Esophagus (tissue), 2 donors: ENCODE measurements around the gene TNFSF18. TPM values are rescaled to one million over a fixed set of nuclear protein-coding genes. Genes with fewer than 3 reads are reported as not detected.

Experiments used
- H3K27ac ChIP-seq, 2 donors: one replicate each; pipeline ENCODE4 v1.5.1; 2013; ENCODE audit warnings: low read depth in 2 of 2, mild to moderate bottlenecking in 2 of 2, inconsistent platforms in 1 of 2, low read length in 1 of 2, moderate library complexity in 1 of 2
- H3K27me3 ChIP-seq, 2 donors: one replicate each; pipeline ENCODE4 v1.6.1; 2013; ENCODE audit warnings: low read length in 2 of 2, control low read depth in 1 of 2, mild to moderate bottlenecking in 1 of 2; ENCODE audit not compliant: insufficient read depth in 2 of 2, control insufficient read depth in 1 of 2
- H3K36me3 ChIP-seq, 2 donors: one replicate each; pipeline ENCODE4 v1.6.1; 2013; ENCODE audit warnings: low read length in 1 of 2; ENCODE audit not compliant: control insufficient read depth in 2 of 2, insufficient read depth in 2 of 2
- H3K4me1 ChIP-seq, 2 donors: one replicate each; pipeline ENCODE4 v1.6.1; 2013; ENCODE audit warnings: low read length in 1 of 2; ENCODE audit not compliant: control insufficient read depth in 2 of 2, insufficient read depth in 2 of 2
- H3K4me3 ChIP-seq, 2 donors: one replicate each; pipeline ENCODE4 v1.5.1; 2013; ENCODE audit warnings: low read length in 2 of 2, mild to moderate bottlenecking in 2 of 2, low read depth in 1 of 2, moderate library complexity in 1 of 2
- H3K9me3 ChIP-seq, 2 donors: one replicate each; pipeline ENCODE4 v1.6.1; 2013; ENCODE audit warnings: mild to moderate bottlenecking in 2 of 2, low read depth in 1 of 2, low read length in 1 of 2, moderate library complexity in 1 of 2; ENCODE audit not compliant: control insufficient read depth in 2 of 2, insufficient read depth in 1 of 2
- WGBS, 2 donors: extraction: QIAGEN DNeasy Blood & Tissue Kit; methylation state at CpG; one replicate each; pipeline ENCODE4 v1.1.7; 2013; 5-methylcytosine and 5-hydroxymethylcytosine counted together
- polyA plus RNA-seq, 2 donors: library from polyadenylated mRNA; stranded (reverse); fragments of 200-250 nt; gene quantifications; one replicate each; pipeline ENCODE4 v1.2.3, GENCODE V29; 2013
- donor health status: healthy with polysubstance abuse.
- donor health status: Bipolar disorder and iron deficiency.

TNFSF18 gene
- polyA plus RNA-seq, 2 donors = 0.06 to 1.7 TPM

DNA sequence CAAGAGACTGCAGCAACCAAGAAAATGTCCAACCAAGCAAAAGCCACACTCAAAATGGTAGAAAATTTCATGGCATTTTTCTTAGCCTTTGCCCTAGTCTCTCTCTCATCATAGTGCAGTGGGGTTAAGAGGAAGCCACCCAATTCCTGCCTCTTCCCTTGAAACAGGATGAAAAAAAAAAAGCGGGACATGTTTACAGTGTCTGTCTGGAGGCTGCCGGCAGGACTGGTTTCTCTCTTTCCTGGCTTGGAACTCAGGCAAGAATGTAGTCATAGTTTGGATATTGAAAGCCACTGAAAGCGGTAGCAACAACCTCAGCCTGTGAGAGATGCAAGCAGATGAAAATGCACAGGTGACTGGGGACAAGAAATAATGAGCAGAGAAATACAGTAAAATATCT lies 13.3 kb upstream of the TNFSF18 start:
- Histone ChIP-seq H3K27ac (no peak overlapping the region), H3K4me1 (no peaks in the 10 kb centered on the region), H3K36me3 (no peaks in the 10 kb centered on the region), H3K9me3 (no peaks in the 10 kb centered on the region), H3K4me3 (no peak overlapping the region), H3K27me3 (no peaks in the 10 kb centered on the region)
- whole genome bisulfite sequencing, 2 donors = 27 to 42% methylated on average over 3 of the region's 3 CpGs

DNA sequence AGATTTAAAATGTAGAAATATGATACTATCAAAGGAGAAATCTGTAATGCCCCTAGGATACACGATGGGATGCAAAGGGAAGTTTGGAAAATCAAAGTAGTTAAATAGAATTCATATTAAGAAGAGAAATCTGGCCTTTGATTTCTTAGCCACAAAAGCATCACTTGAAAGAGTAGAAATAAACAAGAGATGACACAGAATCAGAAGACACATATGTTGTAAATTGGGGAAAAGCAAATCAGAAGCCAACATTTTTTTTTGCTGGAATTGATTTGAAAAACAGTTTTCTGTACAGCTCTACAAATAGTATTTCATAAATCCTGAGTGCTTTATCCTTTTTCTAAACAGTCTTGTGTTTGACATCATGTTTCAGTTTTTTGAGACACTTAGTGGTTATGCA lies 12.4 kb upstream of the TNFSF18 start:
- Histone ChIP-seq H3K4me3 (no peak overlapping the region), H3K36me3 (no peaks in the 10 kb centered on the region), H3K4me1 (no peaks in the 10 kb centered on the region), H3K9me3 (no peaks in the 10 kb centered on the region), H3K27me3 (no peaks in the 10 kb centered on the region), H3K27ac (no peak overlapping the region)
- WGBS, 2 donors = 70 to 74% methylated on average over 1 of the region's 1 CpG

DNA sequence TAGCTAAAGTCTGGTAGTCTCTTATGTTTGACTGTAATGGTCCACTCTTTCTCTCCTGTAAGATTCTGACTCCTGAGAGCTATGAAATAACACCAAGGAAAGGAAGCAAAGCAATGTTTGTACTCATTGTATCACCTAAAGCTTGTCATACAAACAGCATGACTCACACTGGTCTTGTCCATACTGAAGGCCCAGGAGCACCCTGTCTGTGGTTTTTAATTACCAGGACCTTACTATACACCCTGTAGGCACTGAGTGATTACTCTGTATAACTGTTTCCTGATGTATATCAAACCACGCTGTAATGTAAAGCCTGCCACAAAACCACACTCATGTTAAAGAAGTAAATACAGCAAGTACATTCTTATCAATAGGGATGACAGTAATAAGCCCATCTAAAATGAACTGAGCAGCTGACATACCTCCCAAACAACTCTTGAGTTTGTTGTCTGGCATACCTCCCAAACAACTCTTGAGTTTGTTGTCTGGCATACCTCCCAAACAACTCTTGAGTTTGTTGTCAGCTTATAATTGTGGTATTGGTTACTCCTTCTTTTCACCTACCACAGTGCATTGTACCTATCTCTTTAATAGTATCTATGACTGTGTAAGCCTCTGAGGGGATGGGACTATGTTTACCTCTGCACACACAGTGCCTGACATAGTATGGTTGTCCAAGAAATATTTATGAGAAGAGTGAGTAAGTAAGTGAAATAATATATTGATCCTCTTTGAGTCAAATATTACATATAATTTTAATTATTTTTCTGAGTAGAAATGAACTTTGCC lies 11.6 kb upstream of the TNFSF18 start:
- no peak overlapping the region for H3K27ac ChIP-seq
- no peaks in the 10 kb centered on the region for H3K27me3 ChIP-seq
- no peak overlapping the region for H3K4me3 ChIP-seq
- H3K36me3 ChIP-seq = no peaks in the 10 kb centered on the region
- no peaks in the 10 kb centered on the region for H3K4me1 ChIP-seq
- 41 to 67% methylated on average over 1 of the region's 1 CpG for WGBS, 2 donors
- H3K9me3 ChIP-seq = no peaks in the 10 kb centered on the region

DNA sequence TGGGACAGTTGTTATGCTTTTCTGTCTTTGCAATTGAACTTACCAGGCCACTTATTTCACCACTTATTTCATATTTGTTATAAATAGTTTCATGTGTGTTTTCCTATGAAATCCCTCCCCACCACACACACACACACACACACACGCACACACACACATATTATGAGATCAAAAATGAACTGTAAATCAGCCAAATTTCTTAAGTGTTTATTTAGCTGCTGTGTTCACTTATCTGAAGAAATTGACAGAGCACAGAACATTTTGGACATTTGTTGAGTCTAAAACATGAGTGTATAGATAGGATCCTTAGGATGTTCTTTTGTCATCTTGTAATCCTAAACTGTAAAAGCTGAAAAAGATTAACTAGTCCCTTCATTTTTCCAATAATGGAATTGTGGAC lies 7.8 kb upstream of the TNFSF18 start:
- H3K4me1 ChIP-seq = no peaks in the 10 kb centered on the region
- no peaks in the 10 kb centered on the region for H3K27me3 ChIP-seq
- no peak overlapping the region for H3K27ac ChIP-seq
- 88 to 93% methylated on average over 1 of the region's 1 CpG for WGBS, 2 donors
- no peaks in the 10 kb centered on the region for H3K9me3 ChIP-seq
- no peak overlapping the region for H3K4me3 ChIP-seq
- no peaks in the 10 kb centered on the region for H3K36me3 ChIP-seq

DNA sequence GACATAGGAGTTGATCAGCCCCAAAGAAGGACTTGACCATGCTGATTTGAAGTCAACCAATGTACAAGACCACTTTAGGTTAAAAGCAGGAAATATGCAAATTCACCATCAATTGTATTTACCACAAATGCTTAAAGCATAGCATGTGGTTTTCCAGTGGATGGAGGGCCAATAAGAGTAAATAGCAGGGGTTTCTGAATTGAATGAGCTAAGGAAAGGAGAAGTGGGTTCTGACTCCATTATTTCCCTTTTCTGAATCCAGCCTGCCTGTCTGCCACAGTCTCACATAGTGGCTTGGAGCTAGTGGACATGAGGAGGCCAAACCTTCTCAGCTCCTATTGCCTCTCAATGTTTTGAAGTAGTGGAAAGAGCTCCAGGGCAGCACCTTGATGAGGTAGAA lies 7.2 kb upstream of the TNFSF18 start:
- Histone ChIP-seq H3K36me3 (no peaks in the 10 kb centered on the region), H3K4me1 (no peaks in the 10 kb centered on the region), H3K27ac (no peak overlapping the region), H3K9me3 (no peaks in the 10 kb centered on the region), H3K4me3 (no peak overlapping the region), H3K27me3 (no peaks in the 10 kb centered on the region)

DNA sequence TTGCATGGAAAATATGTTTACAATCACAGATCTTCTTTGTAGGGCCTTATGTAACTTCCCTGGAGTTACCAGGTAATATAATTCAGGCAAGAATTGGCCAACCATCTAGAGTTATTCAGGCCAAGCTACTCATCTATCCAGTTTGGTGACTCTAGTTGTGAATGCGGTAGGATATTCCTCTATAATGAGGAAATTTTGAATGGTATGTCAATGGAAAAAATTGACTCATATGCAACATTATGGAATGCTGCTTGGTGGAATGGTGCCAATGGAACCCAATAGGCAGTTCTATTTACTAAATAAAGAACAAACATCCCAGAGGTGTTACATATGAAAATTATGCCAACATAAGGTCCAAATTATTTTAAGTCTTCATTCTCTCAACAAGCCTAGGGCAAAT lies 5.6 kb upstream of the TNFSF18 start:
- H3K27me3 ChIP-seq = no peaks in the 10 kb centered on the region
- H3K4me1 ChIP-seq = no peaks in the 10 kb centered on the region
- no peaks in the 10 kb centered on the region for H3K36me3 ChIP-seq
- H3K27ac ChIP-seq = no peak overlapping the region
- no peak overlapping the region for H3K4me3 ChIP-seq
- 53 to 70% methylated on average over 1 of the region's 1 CpG for WGBS, 2 donors
- H3K9me3 ChIP-seq = no peaks in the 10 kb centered on the region

DNA sequence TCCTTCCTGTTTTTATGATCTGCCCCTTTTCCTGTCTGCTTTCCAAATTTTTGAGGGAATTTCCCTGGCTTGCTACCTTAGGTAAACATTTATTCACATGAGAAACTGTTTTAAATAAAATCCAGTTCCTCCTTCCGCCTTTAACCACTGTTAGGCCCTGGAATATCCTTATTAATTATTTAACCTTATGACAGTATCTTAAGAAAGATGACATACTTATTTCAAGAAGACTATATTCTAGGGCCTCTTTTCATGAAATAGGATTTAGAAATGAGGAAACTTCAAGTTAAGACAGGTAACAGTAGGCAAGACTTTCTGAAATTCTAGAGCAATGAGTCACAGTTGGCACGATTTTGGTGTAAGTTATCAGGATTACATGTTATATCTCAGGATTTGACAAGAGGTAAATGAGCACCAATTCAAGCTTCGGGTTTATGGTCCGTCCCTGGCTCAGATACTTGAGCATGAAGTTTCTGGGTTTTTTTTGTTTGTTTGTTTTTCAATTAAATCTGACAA lies 2.0 kb upstream of the TNFSF18 start:
- 43 to 47% methylated on average over 4 of the region's 4 CpGs for WGBS, 2 donors

DNA sequence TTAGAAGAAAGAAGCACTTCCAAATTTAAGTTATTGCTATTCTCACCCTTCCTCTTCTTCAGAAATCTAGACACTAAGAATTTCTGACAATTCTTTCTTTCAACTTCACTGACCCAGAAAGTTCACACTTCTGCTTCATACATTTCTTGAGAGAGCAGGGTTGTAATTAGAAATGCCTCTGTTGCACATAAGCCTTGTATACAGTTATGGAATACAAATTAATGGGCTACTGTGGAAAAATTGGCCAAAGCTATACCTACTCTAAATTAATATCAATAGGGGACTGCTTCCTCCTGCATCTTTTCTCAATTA lies 1.5 kb downstream of the TNFSF18 start:
- H3K27ac ChIP-seq = no peak overlapping the region
- H3K36me3 ChIP-seq = no peaks in the 10 kb centered on the region
- H3K4me1 ChIP-seq = no peaks in the 10 kb centered on the region
- no peak overlapping the region for H3K4me3 ChIP-seq
- no peaks in the 10 kb centered on the region for H3K27me3 ChIP-seq
- H3K9me3 ChIP-seq = no peaks in the 10 kb centered on the region

More for the DNA sequence above, 2.0 kb upstream of the TNFSF18 start:
- no peak overlapping the region for H3K27ac ChIP-seq
- H3K27me3 ChIP-seq = no peaks in the 10 kb centered on the region
- H3K4me3 ChIP-seq = no peak overlapping the region
- no peaks in the 10 kb centered on the region for H3K9me3 ChIP-seq
- H3K36me3 ChIP-seq = no peaks in the 10 kb centered on the region
- H3K4me1 ChIP-seq = no peaks in the 10 kb centered on the region

DNA sequence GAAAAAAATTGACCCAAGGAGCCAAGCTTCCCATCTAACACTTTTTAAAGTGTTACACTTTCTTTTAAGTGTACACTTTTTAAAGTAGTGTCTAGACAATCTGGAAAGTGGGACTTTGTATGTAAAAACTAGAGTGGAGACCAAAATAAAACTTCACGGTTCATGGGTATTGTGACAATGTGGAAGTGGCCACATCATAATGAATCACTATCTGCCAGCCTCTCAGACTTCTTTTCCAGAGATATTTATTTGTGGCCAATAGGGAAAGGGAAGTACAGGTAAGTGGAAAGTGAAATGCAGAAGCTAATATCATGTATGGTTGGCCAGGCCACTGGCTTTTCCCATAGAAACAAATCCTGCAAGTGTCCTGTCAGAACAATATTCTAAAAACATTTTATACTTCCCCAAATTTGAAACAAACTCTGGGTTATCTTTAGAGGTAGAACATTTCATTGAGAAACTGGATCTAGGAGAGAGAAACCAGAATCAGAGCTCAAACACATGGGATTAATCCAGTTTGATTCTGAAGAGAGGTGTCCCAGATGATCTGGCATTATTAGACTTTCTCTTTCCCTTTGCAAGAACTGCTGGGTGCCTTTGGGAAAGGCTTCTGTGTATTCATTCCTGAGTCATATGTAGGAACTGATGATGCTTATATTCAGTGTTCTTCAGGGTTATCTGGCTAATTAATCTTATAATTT lies 2.0 kb downstream of the TNFSF18 start:
- H3K4me1 ChIP-seq = no peaks in the 10 kb centered on the region
- no peaks in the 10 kb centered on the region for H3K9me3 ChIP-seq
- 50 to 59% methylated on average over 1 of the region's 1 CpG for WGBS, 2 donors
- H3K4me3 ChIP-seq = no peak overlapping the region
- no peak overlapping the region for H3K27ac ChIP-seq
- H3K27me3 ChIP-seq = no peaks in the 10 kb centered on the region
- H3K36me3 ChIP-seq = no peaks in the 10 kb centered on the region

DNA sequence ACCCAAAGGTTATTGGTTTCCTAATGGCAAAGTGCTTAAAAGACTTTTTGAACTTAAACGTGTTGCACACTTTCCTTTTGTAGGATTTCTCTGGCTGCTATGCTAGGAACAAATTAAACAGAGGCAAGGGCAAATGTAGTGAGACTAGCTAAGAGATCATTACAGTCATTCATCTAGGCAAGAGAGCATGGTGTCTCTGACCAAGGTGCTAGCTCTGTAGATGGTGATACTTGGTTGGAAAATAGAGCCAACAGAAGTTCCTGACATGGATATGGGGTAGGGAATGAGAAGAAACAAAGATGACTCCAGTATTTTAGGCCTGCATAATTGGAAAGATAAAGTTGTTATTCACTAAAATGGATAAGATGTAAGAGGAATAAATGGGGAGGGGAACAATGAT lies 6.1 kb downstream of the TNFSF18 start:
- Histone ChIP-seq H3K36me3 (no peaks in the 10 kb centered on the region), H3K27ac (no peak overlapping the region), H3K4me1 (no peaks in the 10 kb centered on the region), H3K4me3 (no peak overlapping the region), H3K9me3 (no peaks in the 10 kb centered on the region), H3K27me3 (no peaks in the 10 kb centered on the region)
- WGBS, 2 donors = 88 to 89% methylated on average over 1 of the region's 1 CpG
